GM12878 (cell line): Measurements from ENCODE around the gene ZNF385D. TPM values are rescaled to one million over a fixed set of nuclear protein-coding genes. Genes with fewer than 3 reads are reported as not detected.

Experiments used
- ATAC-seq: fragments of 200-7000 bp; cut with Tn5 transposase; 3 replicates; pipeline ENCODE4 v1.9.1; 2020; ENCODE audit warnings: mild to moderate bottlenecking, moderate library complexity
- BruUV-seq: library from RNA; stranded (reverse); fragments of 400-500 nt; replicated peaks from 2 replicates; lab custom pipeline; 2021; lab: Mats Ljungman, UMichigan
- CTCF ChIA-PET: fragments of 300-600 bp; sonication (Branson Sonifier 250); formaldehyde crosslinking; extraction: SDS; loops from one replicate; lab custom pipeline; 2021; ENCODE audit warnings: inconsistent platforms; lab: Yijun Ruan, JAX
- POLR2A ChIA-PET: fragments of 350-600 bp; formaldehyde crosslinking; extraction: SDS; loops from one replicate; lab custom pipeline; 2021; ENCODE audit warnings: inconsistent platforms; lab: Charles Lee
- RAD21 ChIA-PET: fragments of 300-600 bp; sonication (Branson Sonifier 250); formaldehyde crosslinking; loops from one replicate; lab custom pipeline; 2023; ENCODE audit warnings: antibody characterized with exemption; ENCODE audit not compliant: unreplicated experiment; lab: Charles Lee
- SMC1A ChIA-PET: fragments of 300-600 bp; sonication (Branson Sonifier 250); formaldehyde crosslinking; loops from one replicate; lab custom pipeline; 2023; ENCODE audit not compliant: unreplicated experiment, uncharacterized antibody; lab: Charles Lee
- DNase-seq: peaks from one replicate; pipeline ENCODE4 v3.0.0-alpha.2; 2011; ENCODE audit warnings: low read depth, low spot score
- FAIRE-seq: peaks from 3 replicates; lab custom pipeline; 2011; peaks lifted over from hg19 to GRCh38; lab: Jason Lieb, UNC
- H2AFZ ChIP-seq: 2 replicates; pipeline ENCODE4 v1.6.0; 2011; ENCODE audit warnings: low read depth, low read length, control low read depth; ENCODE audit not compliant: control insufficient read depth
- H3K27ac ChIP-seq: 2 replicates; pipeline ENCODE4 v1.5.1; 2011; ENCODE audit warnings: control low read depth; ENCODE audit not compliant: control insufficient read depth, insufficient read depth
- H3K27me3 ChIP-seq, 2 experiments: replicated peaks in 1 of 2; 2 replicates each; pipeline versions ENCODE4 v1.6.0 to v1.6.1; 2011; ENCODE audit warnings: low read length in 1 of 2; ENCODE audit not compliant: control insufficient read depth in 2 of 2, insufficient read depth in 2 of 2
- H3K36me3 ChIP-seq, 2 experiments: 2 replicates each; pipeline ENCODE4 v1.5.1; 2011; ENCODE audit warnings: low read length in 1 of 2; ENCODE audit not compliant: control insufficient read depth in 2 of 2, insufficient read depth in 2 of 2
- H3K4me1 ChIP-seq: 2 replicates; pipeline ENCODE4 v1.6.1; 2011; ENCODE audit warnings: mild to moderate bottlenecking, low read length, moderate library complexity, mixed read lengths; ENCODE audit not compliant: control insufficient read depth, insufficient read depth
- H3K4me2 ChIP-seq: 2 replicates; pipeline ENCODE4 v1.6.0; 2011; ENCODE audit warnings: control low read depth; ENCODE audit not compliant: control insufficient read depth, insufficient read depth
- H3K4me3 ChIP-seq: fragments of 200-600 bp; sonication (generic); 2 replicates; pipeline ENCODE4 v1.5.1; 2016
- H3K79me2 ChIP-seq: 2 replicates; pipeline ENCODE4 v1.6.0; 2011; ENCODE audit warnings: low read length; ENCODE audit not compliant: control insufficient read depth, insufficient read depth
- H3K9ac ChIP-seq: 2 replicates; pipeline ENCODE4 v1.8.0; 2011; ENCODE audit warnings: low read length, control low read depth, mixed read lengths; ENCODE audit not compliant: control insufficient read depth, insufficient read depth
- H3K9me3 ChIP-seq: replicated peaks from 3 replicates; pipeline ENCODE4 v1.5.1; 2011; ENCODE audit warnings: mild to moderate bottlenecking, low read length; ENCODE audit not compliant: control insufficient read depth, insufficient read depth
- H4K20me1 ChIP-seq: 2 replicates; pipeline ENCODE4 v1.6.0; 2011; ENCODE audit not compliant: control insufficient read depth, insufficient read depth
- EGR1 ChIP-seq, 2 experiments: IDR thresholded peaks; 1 replicate in 1 of 2; 2 replicates in 1 of 2; pipeline ENCODE4 v1.6.1; 2011 to 2012; ENCODE audit warnings: low read depth in 2 of 2, low read length in 2 of 2, borderline replicate concordance in 1 of 2, mild to moderate bottlenecking in 1 of 2, moderate library complexity in 1 of 2
- RAD51 ChIP-seq: fragments of 450-650 bp; IDR thresholded peaks from 2 replicates; pipeline ENCODE4 v1.6.1; 2016; ENCODE audit warnings: moderate library complexity, mild to moderate bottlenecking, inconsistent platforms
- RUNX3 ChIP-seq: IDR thresholded peaks from 2 replicates; pipeline ENCODE4 v1.6.1; 2012; ENCODE audit warnings: low read length, inconsistent platforms
- SMAD5 ChIP-seq: IDR thresholded peaks from 2 replicates; pipeline ENCODE4 v1.6.1; 2016; ENCODE audit warnings: antibody characterized with exemption, low read depth
- SMARCA5 ChIP-seq: fragments of 450-650 bp; IDR thresholded peaks from 2 replicates; pipeline ENCODE4 v1.6.1; 2017; ENCODE audit warnings: mild to moderate bottlenecking
- SREBF2 ChIP-seq: IDR thresholded peaks from 2 replicates; pipeline ENCODE4 v1.6.1; 2012; ENCODE audit warnings: mild to moderate bottlenecking, low read length
- SUPT20H ChIP-seq: IDR thresholded peaks from 2 replicates; pipeline ENCODE4 v1.6.1; 2011; ENCODE audit warnings: low read depth, mild to moderate bottlenecking, low read length, moderate library complexity, borderline replicate concordance; ENCODE audit not compliant: control insufficient read depth
- YY1 ChIP-seq: IDR thresholded peaks from 2 replicates; pipeline ENCODE4 v1.6.1; 2011; ENCODE audit warnings: low read depth, mild to moderate bottlenecking, low read length
- ZBED1 ChIP-seq: IDR thresholded peaks from 2 replicates; pipeline ENCODE4 v1.6.1; 2016; ENCODE audit warnings: borderline replicate concordance
- ZBTB33 ChIP-seq: fragments of 450-650 bp; IDR thresholded peaks from 2 replicates; pipeline ENCODE4 v1.6.1; 2017; ENCODE audit warnings: mild to moderate bottlenecking
- ZBTB4 ChIP-seq: fragments of 450-650 bp; formaldehyde crosslinking; IDR thresholded peaks from 2 replicates; pipeline ENCODE4 v1.4.0; 2022; ENCODE audit warnings: mild to moderate bottlenecking, moderate library complexity
- ZNF384 ChIP-seq: IDR thresholded peaks from 2 replicates; pipeline ENCODE4 v1.6.1; 2012; ENCODE audit warnings: low read depth, mild to moderate bottlenecking, low read length, improper control_type of control experiment, borderline replicate concordance
- WGBS: methylation state at CpG from one replicate; pipeline ENCODE4 v1.1.6; 2016; ENCODE audit warnings: low lambda C conversion rate; ENCODE audit not compliant: insufficient replicate concordance, insufficient coverage; ENCODE audit errors: missing lambda C conversion rate; 5-methylcytosine and 5-hydroxymethylcytosine counted together
- in situ Hi-C: fragments of 300-500 bp; cut with MboI; formaldehyde crosslinking; loops from 9 replicates; pipeline ENCODE4 v1.14.3; 2018; ENCODE audit warnings: mixed read lengths
- intact Hi-C: fragments of 100-400 bp; cut with micrococcal nuclease; formaldehyde crosslinking; loops from one replicate; pipeline ENCODE4 v1.14.2; 2022; ENCODE audit not compliant: unreplicated experiment
- polyA plus RNA-seq, 11 experiments: library from polyadenylated mRNA; depleted of rRNA in 4 of 11; unstranded in 6 of 11; stranded (reverse) in 5 of 11; fragments of >200 nt; fragmentation: Nextera tagmentation in 4 of 11; fragmentation: Illumina TruSeq in 1 of 11; extraction: Ambion mirVana in 4 of 11; extraction: Trizol in 1 of 11; gene quantifications; 1 replicate in 1 of 11; 2 replicates in 10 of 11; pipeline versions ENCODE4 v1.2.1 to v1.2.3, GENCODE V29; 2011 to 2016; ENCODE audit warnings: inconsistent platforms in 2 of 11, missing spikeins in 2 of 11, low read depth in 1 of 11
- total RNA-seq, 4 experiments: library from RNA; depleted of rRNA in 3 of 4; stranded (reverse); fragments of >200 nt in 3 of 4; fragmentation: Illumina TruSeq in 1 of 4; extraction: Trizol in 1 of 4; gene quantifications; 2 replicates each; pipeline versions ENCODE4 v1.2.1 to v1.2.3, GENCODE V29; 2013 to 2021

The ZNF385D gene
- total and polyA plus RNA-seq, 10 of the 15 experiments (the other 5 are each of a cell fraction or from before 2014, with no cell fraction given) = 0.01 to 0.62 (median 0.18) TPM; not detected in 5

GRCh38 chr3:21517184-21517583, 233.8 kb downstream of the ZNF385D start:
- FAIRE-seq (no peak), DNase-seq (no peak), ATAC-seq (no peak)
- Histone ChIP-seq H3K79me2 (no peaks in the 10 kb centered on the region), H3K4me1 (no peaks in the 10 kb centered on the region), H3K4me2 (no peak overlapping the region), H3K4me3 (no peak overlapping the region), H2AFZ (no peak overlapping the region), H4K20me1 (no peaks in the 10 kb centered on the region), H3K27ac (no peak overlapping the region), H3K27me3 (no peaks in the 10 kb centered on the region), H3K36me3 (no peaks in the 10 kb centered on the region), H3K9ac (no peak overlapping the region), H3K9me3 (no peaks in the 10 kb centered on the region)
- RAD21 ChIA-PET = no interaction called here
- TF ChIP-seq RUNX3 (no peak), ZBED1 (no peak), RAD51 (no peak), YY1 (no peak), ZNF384 (no peak), SUPT20H (no peak), EGR1 (IDR thresholded peaks at IDR 0.05; ENCODE audit: borderline replicate concordance in 1 of 2, low read depth in 2 of 2, low read length in 2 of 2) (no peak), ZBTB4 (no peak), SREBF2 (no peak), ZBTB33 (no peak), SMAD5 (no peak), SMARCA5 (no peak)
- intact Hi-C loops (no loop called here), in situ Hi-C loops (no loop called here)
- CTCF ChIA-PET = no interaction called here
- SMC1A ChIA-PET = no interaction called here
- WGBS = 0% methylated on average over 3 of the region's 3 CpGs
- POLR2A ChIA-PET = no interaction called here
- no TSS peak for BruUV-seq
